ENCODE measurements around the gene CD1D. TPM values are rescaled to one million over a fixed set of nuclear protein-coding genes. Genes with fewer than 3 reads are reported as not detected.
"Not testable (repeated sequence)": the region's sequence is repeated elsewhere in the genome, so short reads cannot be mapped to it uniquely, and the experiment has no call there.

Gene CD1D
- total RNA-seq, 6 experiments from 2014 or later: 5.4 to 8.9 (median 7.1) TPM

GRCh38 chr1:158208586-158209116, 28.0 kb downstream of the CD1D start:
- Histone ChIP-seq H3K27me3 (peaks cover 0 to 5% of the 10 kb centered on the region in 2 donors), H3K36me3 (no peaks in the 10 kb centered on the region), H3K4me3 (no peak overlapping the region), H3K27ac (no peak overlapping the region), H3K4me1 (no peaks in the 10 kb centered on the region), H3K9me3 (no peaks in the 10 kb centered on the region)
- intact Hi-C loops (cut with DNase I): loop anchor here in 1 of 2 donors (10.0 kb wide), 1 partner anchor 786 kb away; no protein-coding TSS in a partner anchor
- TF ChIP-seq CTCF (IDR thresholded peaks at IDR 0.05) (no peak), POLR2A (IDR thresholded peaks at IDR 0.05) (no peak)
- 50% methylated on average over 1 of the region's 1 CpG for WGBS (ENCODE audit: insufficient coverage, low coverage, low lambda C conversion rate, missing lambda C conversion rate)
- DNase-seq (no peak), ATAC-seq (no peak)

GRCh38 chr1:158212320-158212719, 31.6 kb downstream of the CD1D start:
- H3K4me3 ChIP-seq: no peak overlapping the region
- peaks cover 0 to 5% of the 10 kb centered on the region in 2 donors for H3K27me3 ChIP-seq
- H3K9me3 ChIP-seq: no peaks in the 10 kb centered on the region
- H3K36me3 ChIP-seq: no peaks in the 10 kb centered on the region
- ATAC-seq: peak in 1 of 4 donors; percentile 19
- DNase-seq: no peak
- no peaks in the 10 kb centered on the region for H3K4me1 ChIP-seq
- TF ChIP-seq CTCF (IDR thresholded peaks at IDR 0.05) (no peak), POLR2A (IDR thresholded peaks at IDR 0.05) (no peak)
- no peak overlapping the region for H3K27ac ChIP-seq
- 52% methylated on average over 7 of the region's 10 CpGs for WGBS (ENCODE audit: insufficient coverage, low coverage, low lambda C conversion rate, missing lambda C conversion rate)
- intact Hi-C loops (cut with DNase I): no loop called here

GRCh38 chr1:158223445-158223844, 42.8 kb downstream of the CD1D start:
- ATAC-seq; H3K27me3 ChIP-seq; H3K27ac ChIP-seq; H3K4me1 ChIP-seq; intact Hi-C loops (cut with DNase I); H3K36me3 ChIP-seq; H3K4me3 ChIP-seq; DNase-seq; H3K9me3 ChIP-seq: not testable (repeated sequence)

GRCh38 chr1:158227904-158228623, 47.4 kb downstream of the CD1D start:
- TF ChIP-seq CTCF (IDR thresholded peaks at IDR 0.05) (no peak), POLR2A (IDR thresholded peaks at IDR 0.05) (no peak)
- ATAC-seq (no peak), DNase-seq (no peak)
- Histone ChIP-seq H3K27ac (no peak overlapping the region), H3K9me3 (no peaks in the 10 kb centered on the region), H3K4me1 (no peaks in the 10 kb centered on the region), H3K4me3 (no peak overlapping the region), H3K27me3 (no peaks in the 10 kb centered on the region), H3K36me3 (no peaks in the 10 kb centered on the region)
- 25% methylated on average over 2 of the region's 2 CpGs for whole genome bisulfite sequencing (ENCODE audit: insufficient coverage, low coverage, low lambda C conversion rate, missing lambda C conversion rate)
- intact Hi-C loops (cut with DNase I): no loop called here

Other genes starting within 250 kb of the CD1D start
- gene KIRREL1, start 187.2 kb upstream of the CD1D start, total RNA-seq: 1 to 10 TPM; 1.1 to 4.9 (median 2.9) TPM
- not detected for gene CD1A, start 73.5 kb downstream of the CD1D start, total RNA-seq
- under 1 TPM in 3 of 6 experiments, not detected in 3; 0.24 to 0.60 (median 0.31) TPM for gene CD1C, start 109.0 kb downstream of the CD1D start, total RNA-seq
- gene CD1B, start 150.6 kb downstream of the CD1D start, total RNA-seq: not detected
- gene CD1E, start 173.0 kb downstream of the CD1D start, total RNA-seq: under 1 TPM in 1 of 6 experiments, not detected in 5; 0.58 TPM
- not detected for gene OR10T2, start 218.6 kb downstream of the CD1D start, total RNA-seq
- not detected for gene OR10K2, start 245.3 kb downstream of the CD1D start, total RNA-seq

All from right lobe of liver (tissue), 6 donors.